Measurements from ENCODE around the gene KLHL29. TPM values are rescaled to one million over a fixed set of nuclear protein-coding genes. Genes with fewer than 3 reads are reported as not detected.

The KLHL29 gene
- total RNA-seq, 1 experiment from 2014 or later = 2.4 TPM

- no peak overlapping the region for H3T11ph ChIP-seq (ENCODE audit: low read length)
- H3K9ac ChIP-seq (ENCODE audit: extremely low read depth, insufficient read length, low read length) = no peak overlapping the region
- no peak overlapping the region for H3K18ac ChIP-seq (ENCODE audit: insufficient read length, low read depth, low read length)
- H3K27me3 ChIP-seq (ENCODE audit: insufficient read depth, low read length) = no peaks in the 10 kb centered on the region
- H2BK12ac ChIP-seq (ENCODE audit: insufficient read length, low read depth, low read length) = no peak overlapping the region
- no peak overlapping the region for H3K4me2 ChIP-seq (ENCODE audit: insufficient read depth, insufficient read length, low read length)
- no peak overlapping the region for H4K8ac ChIP-seq (replicated peaks; ENCODE audit: insufficient read length, low read depth, low read length)
- no peak overlapping the region for H3K23ac ChIP-seq (ENCODE audit: insufficient read length, low read depth, low read length)
- no peaks in the 10 kb centered on the region for H3K23me2 ChIP-seq (ENCODE audit: insufficient read length, low read depth, low read length, poor library complexity, severe bottlenecking)
- H2BK20ac ChIP-seq (ENCODE audit: low read depth, low read length, poor library complexity, severe bottlenecking) = no peak overlapping the region
- no peak overlapping the region for H4K5ac ChIP-seq (ENCODE audit: insufficient read length, low read depth, low read length)
- Mint-ChIP-seq H3K36me3 (ENCODE audit: insufficient read depth in 1 of 3, low read depth in 3 of 3) (peaks cover 0 to 1% (median 0%) of the 10 kb centered on the region in 3 experiments; a peak in 1 of 7 replicates), H3K9me3 (no peaks in the 10 kb centered on the region; a peak in 1 of 5 replicates), H3K4me3 (no peak overlapping the region), H3K27me3 (ENCODE audit: low read depth) (peaks cover 2% of the 10 kb centered on the region; the same call in 1 of the 2 replicates), H3K4me1 (peaks cover 4 to 13% of the 10 kb centered on the region in 2 experiments), H3K27ac (peak overlapping the region in 1 of 3 experiments; percentile 65; a peak in 1 of 7 replicates)
- H2BK120ac ChIP-seq (ENCODE audit: low read depth, low read length, poor library complexity, severe bottlenecking) = no peak overlapping the region
- no peak overlapping the region for H2AK5ac ChIP-seq (ENCODE audit: insufficient read length, low read length)
- no peaks in the 10 kb centered on the region for H3K79me2 ChIP-seq (ENCODE audit: insufficient read depth, low read length)
- H4K20me1 ChIP-seq (ENCODE audit: control insufficient read depth, insufficient read depth, insufficient read length) = no peaks in the 10 kb centered on the region
- WGBS (ENCODE audit: extremely low coverage, insufficient read length, low lambda C conversion rate) = no CpG with 5 or more reads among the region's 12 CpGs
- no peaks in the 10 kb centered on the region for H3K4me1 ChIP-seq (ENCODE audit: insufficient read depth, low read length)
- no peaks in the 10 kb centered on the region for H3K9me3 ChIP-seq (ENCODE audit: control insufficient read depth, low read depth, low read length)
- H3K27ac ChIP-seq (ENCODE audit: insufficient read length, low read depth, low read length) = no peak overlapping the region
- no peak overlapping the region for H4K91ac ChIP-seq (ENCODE audit: insufficient read length, low read depth, low read length)
- no peak for DNase-seq
- no peak overlapping the region for H3K56ac ChIP-seq (ENCODE audit: insufficient read length, low read depth, low read length)
- TF ChIP-seq, protein P1, sequence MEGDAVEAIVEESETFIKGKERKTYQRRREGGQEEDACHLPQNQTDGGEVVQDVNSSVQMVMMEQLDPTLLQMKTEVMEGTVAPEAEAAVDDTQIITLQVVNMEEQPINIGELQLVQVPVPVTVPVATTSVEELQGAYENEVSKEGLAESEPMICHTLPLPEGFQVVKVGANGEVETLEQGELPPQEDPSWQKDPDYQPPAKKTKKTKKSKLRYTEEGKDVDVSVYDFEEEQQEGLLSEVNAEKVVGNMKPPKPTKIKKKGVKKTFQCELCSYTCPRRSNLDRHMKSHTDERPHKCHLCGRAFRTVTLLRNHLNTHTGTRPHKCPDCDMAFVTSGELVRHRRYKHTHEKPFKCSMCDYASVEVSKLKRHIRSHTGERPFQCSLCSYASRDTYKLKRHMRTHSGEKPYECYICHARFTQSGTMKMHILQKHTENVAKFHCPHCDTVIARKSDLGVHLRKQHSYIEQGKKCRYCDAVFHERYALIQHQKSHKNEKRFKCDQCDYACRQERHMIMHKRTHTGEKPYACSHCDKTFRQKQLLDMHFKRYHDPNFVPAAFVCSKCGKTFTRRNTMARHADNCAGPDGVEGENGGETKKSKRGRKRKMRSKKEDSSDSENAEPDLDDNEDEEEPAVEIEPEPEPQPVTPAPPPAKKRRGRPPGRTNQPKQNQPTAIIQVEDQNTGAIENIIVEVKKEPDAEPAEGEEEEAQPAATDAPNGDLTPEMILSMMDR (conservative IDR thresholded peaks at IDR 0.05) = no peak
- no peaks in the 10 kb centered on the region for H3K79me1 ChIP-seq (ENCODE audit: insufficient read depth, low read depth, low read length, poor library complexity, severe bottlenecking)
- H2AFZ ChIP-seq (ENCODE audit: low read length) = no peak overlapping the region
- no peak overlapping the region for H3K14ac ChIP-seq (ENCODE audit: insufficient read depth, low read length)
- no peak overlapping the region for H3K4ac ChIP-seq (ENCODE audit: low read depth, low read length)
- no peak overlapping the region for H2BK5ac ChIP-seq (ENCODE audit: insufficient read length, low read length)
- no peak overlapping the region for H2BK15ac ChIP-seq (ENCODE audit: low read depth, low read length)
These were observed 281.4 kb downstream of the KLHL29 start for GRCh38 chr2:23666241-23666979.
